SK-N-SH (cell line): ENCODE results near the gene DDX41.

Source experiments
- EP300 ChIP-seq, 2 experiments: IDR thresholded peaks; 2 replicates each; pipeline versions ENCODE4 v1.4.0 to v1.6.1; 2012; ENCODE audit warnings: borderline replicate concordance in 1 of 2, low read depth in 1 of 2, low read length in 1 of 2
- FOXM1 ChIP-seq: IDR thresholded peaks from 2 replicates; pipeline ENCODE4 v1.4.0; 2012; ENCODE audit warnings: low read depth, mild to moderate bottlenecking
- MXI1 ChIP-seq: IDR thresholded peaks from 2 replicates; pipeline ENCODE4 v1.6.1; 2012; ENCODE audit warnings: mild to moderate bottlenecking, low read depth, low read length, improper control_type of control experiment
- NFIC ChIP-seq: IDR thresholded peaks from 2 replicates; pipeline ENCODE4 v1.4.0; 2012; ENCODE audit warnings: borderline replicate concordance
- PBX3 ChIP-seq: IDR thresholded peaks from 2 replicates; pipeline ENCODE4; 2012
- RCOR1 ChIP-seq: fragments of 150-350 bp; IDR thresholded peaks from 2 replicates; pipeline ENCODE4 v1.6.1; 2017; ENCODE audit warnings: antibody characterized with exemption, low read length
- REST ChIP-seq: IDR thresholded peaks from 2 replicates; pipeline ENCODE4 v1.6.1; 2012; ENCODE audit warnings: mild to moderate bottlenecking, low read depth, low read length, moderate library complexity
- TF ChIP-seq, protein P1 (sequence below): fragments of 200-600 bp; sonication (generic); IDR thresholded peaks from 2 replicates; pipeline ENCODE4 v1.6.1; 2017; ENCODE audit warnings: antibody characterized with exemption, mild to moderate bottlenecking, moderate library complexity
- TF ChIP-seq, protein P2 (sequence below): IDR thresholded peaks from 2 replicates; pipeline ENCODE4 v1.4.0; 2012; ENCODE audit warnings: low read depth

DNA sequence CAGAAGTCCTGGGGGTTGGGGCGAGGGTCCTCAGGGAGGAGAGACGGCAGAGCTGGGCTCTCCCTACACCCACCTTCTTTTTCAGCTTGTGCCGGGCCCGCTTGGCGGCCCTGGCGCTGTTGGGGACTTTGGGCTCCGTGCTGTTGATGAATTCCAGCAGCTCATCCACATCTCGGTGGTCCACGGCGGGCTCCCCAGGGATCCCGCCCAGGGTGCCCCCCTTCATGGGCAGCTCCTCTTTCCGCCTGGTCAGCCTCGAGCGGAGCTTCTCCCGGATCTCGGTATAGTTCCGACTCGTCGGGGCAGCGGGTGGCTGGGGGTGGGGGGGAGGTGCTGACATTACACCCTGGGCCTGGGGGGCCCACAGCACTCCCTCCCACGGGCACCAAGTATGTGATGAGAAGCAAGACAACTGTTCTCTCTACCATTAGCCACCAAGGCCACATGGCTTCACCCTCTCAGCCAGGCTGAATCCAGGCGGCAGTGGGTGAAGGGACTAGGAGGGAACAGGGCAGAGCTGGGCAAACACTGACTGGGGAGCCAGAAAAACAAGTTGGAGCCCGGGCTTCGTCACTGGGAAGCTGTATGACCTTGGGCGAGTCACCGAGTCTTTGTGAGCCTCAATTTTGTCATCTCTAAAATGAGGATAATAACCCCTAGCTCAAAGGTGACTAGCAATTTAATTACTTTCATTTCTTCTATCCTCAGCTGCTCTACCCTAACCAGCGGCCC, 14.6 kb upstream of the DDX41 start:
- TF ChIP-seq, protein P1, sequence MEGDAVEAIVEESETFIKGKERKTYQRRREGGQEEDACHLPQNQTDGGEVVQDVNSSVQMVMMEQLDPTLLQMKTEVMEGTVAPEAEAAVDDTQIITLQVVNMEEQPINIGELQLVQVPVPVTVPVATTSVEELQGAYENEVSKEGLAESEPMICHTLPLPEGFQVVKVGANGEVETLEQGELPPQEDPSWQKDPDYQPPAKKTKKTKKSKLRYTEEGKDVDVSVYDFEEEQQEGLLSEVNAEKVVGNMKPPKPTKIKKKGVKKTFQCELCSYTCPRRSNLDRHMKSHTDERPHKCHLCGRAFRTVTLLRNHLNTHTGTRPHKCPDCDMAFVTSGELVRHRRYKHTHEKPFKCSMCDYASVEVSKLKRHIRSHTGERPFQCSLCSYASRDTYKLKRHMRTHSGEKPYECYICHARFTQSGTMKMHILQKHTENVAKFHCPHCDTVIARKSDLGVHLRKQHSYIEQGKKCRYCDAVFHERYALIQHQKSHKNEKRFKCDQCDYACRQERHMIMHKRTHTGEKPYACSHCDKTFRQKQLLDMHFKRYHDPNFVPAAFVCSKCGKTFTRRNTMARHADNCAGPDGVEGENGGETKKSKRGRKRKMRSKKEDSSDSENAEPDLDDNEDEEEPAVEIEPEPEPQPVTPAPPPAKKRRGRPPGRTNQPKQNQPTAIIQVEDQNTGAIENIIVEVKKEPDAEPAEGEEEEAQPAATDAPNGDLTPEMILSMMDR = no peak
- TF ChIP-seq RCOR1 = no peak
- TF ChIP-seq, protein P2, sequence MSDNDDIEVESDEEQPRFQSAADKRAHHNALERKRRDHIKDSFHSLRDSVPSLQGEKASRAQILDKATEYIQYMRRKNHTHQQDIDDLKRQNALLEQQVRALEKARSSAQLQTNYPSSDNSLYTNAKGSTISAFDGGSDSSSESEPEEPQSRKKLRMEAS = no peak
- no peak for TF ChIP-seq PBX3
- no peak for TF ChIP-seq EP300 (IDR thresholded peaks at IDR 0.05; ENCODE audit: borderline replicate concordance in 1 of 2, low read depth in 1 of 2, low read length in 1 of 2)
- TF ChIP-seq MXI1 = no peak
- no peak for TF ChIP-seq NFIC
- TF ChIP-seq FOXM1 = no peak
- no peak for TF ChIP-seq REST
